Measurements from ENCODE around the gene FKBP8. TPM values are rescaled to one million over a fixed set of nuclear protein-coding genes. Genes with fewer than 3 reads are reported as not detected.

The FKBP8 gene
- total and polyA plus RNA-seq, 2 of the 4 experiments (the other 2 are of a cell fraction): 153 to 289 TPM

GRCh38 chr19:18496980-18497256 is 46.5 kb downstream of the FKBP8 start:
- Histone ChIP-seq H3K9ac (ENCODE audit: low read depth, low read length) (no peak overlapping the region), H2AK9ac (replicated peaks; ENCODE audit: low read depth, low read length, poor library complexity) (no peak overlapping the region), H3K4ac (ENCODE audit: low read depth, low read length) (no peak overlapping the region), H3K79me1 (ENCODE audit: low read depth in 1 of 2, low read length in 2 of 2) (peaks cover 20 to 100% of the 10 kb centered on the region in 2 experiments; a peak in 3 of 4 replicates), H4K91ac (ENCODE audit: insufficient read depth, low read depth, low read length) (no peak overlapping the region), H3K27ac (ENCODE audit: insufficient read depth, low read length) (no peak overlapping the region), H3K56ac (ENCODE audit: extremely low read depth, insufficient read depth, low read length) (no peak overlapping the region), H2AK5ac (ENCODE audit: low read depth, low read length) (no peak overlapping the region), H3K9me1 (ENCODE audit: insufficient read depth, low read length) (peaks cover 70% of the 10 kb centered on the region), H4K8ac (ENCODE audit: low read depth in 2 of 2, low read length in 2 of 2) (no peak overlapping the region), H3K36me3 (ENCODE audit: control insufficient read depth, insufficient read depth, low read length) (no peaks in the 10 kb centered on the region), H3K4me1 (ENCODE audit: control insufficient read depth, insufficient read depth, low read length) (peaks cover 25% of the 10 kb centered on the region), H2BK120ac (ENCODE audit: low read depth, low read length) (no peak overlapping the region), H3K9me3 (ENCODE audit: control insufficient read depth, insufficient read depth, low read length) (no peaks in the 10 kb centered on the region), H2BK5ac (ENCODE audit: low read depth, low read length, poor library complexity, severe bottlenecking) (no peak overlapping the region), H2BK15ac (ENCODE audit: low read depth, low read length) (no peak overlapping the region), H3K23ac (ENCODE audit: low read depth, low read length) (no peak overlapping the region), H2AFZ (replicated peaks; ENCODE audit: low read length, poor library complexity) (no peak overlapping the region), H3K27me3 (ENCODE audit: control insufficient read depth, insufficient read depth, low read length) (no peaks in the 10 kb centered on the region), H3K4me2 (ENCODE audit: low read depth, low read length) (no peak overlapping the region), H4K5ac (ENCODE audit: low read depth, low read length) (no peak overlapping the region), H3K14ac (replicated peaks; ENCODE audit: low read depth, low read length) (0 out of 2 replicates have a peak overlapping the region, but pooled peaks have one; percentile 52), H3K4me3 (ENCODE audit: insufficient read depth, low read depth, low read length) (no peak overlapping the region), H4K20me1 (ENCODE audit: insufficient read depth, low read length) (peaks cover 100% of the 10 kb centered on the region), H2BK20ac (ENCODE audit: low read depth, low read length) (no peak overlapping the region), H3K18ac (ENCODE audit: low read depth, low read length) (no peak overlapping the region)
- in situ Hi-C loops (cut with MboI; ENCODE audit: low sequenced_read_pairs) (no loop called here), dilution Hi-C loops (cut with HindIII; ENCODE audit: low sequenced_read_pairs, unreplicated experiment) (no loop called here), intact Hi-C loops (cut with micrococcal nuclease) (no loop called here)
- no TSS peak for BruUV-seq (replicated peaks)
- TF ChIP-seq MXI1 (IDR thresholded peaks at IDR 0.05; ENCODE audit: borderline replicate concordance, low read depth, low read length): no peak
- TF ChIP-seq BHLHE40 (IDR thresholded peaks at IDR 0.05; ENCODE audit: low read depth, low read length): no peak
- TF ChIP-seq CHD1 (IDR thresholded peaks at IDR 0.05; ENCODE audit: low read depth, low read length): no peak
- no peak for TF ChIP-seq SMC3 (IDR thresholded peaks at IDR 0.05; ENCODE audit: low read depth, low read length)
- TF ChIP-seq MAZ (IDR thresholded peaks at IDR 0.05; ENCODE audit: borderline replicate concordance, low read depth, low read length): no peak
- TF ChIP-seq MAFK (IDR thresholded peaks at IDR 0.05; ENCODE audit: low read depth, low read length): no peak
- TF ChIP-seq CTCF (conservative IDR thresholded peaks at IDR 0.05; ENCODE audit: low read depth, low read length): no peak
- no peak for TF ChIP-seq USF2 (IDR thresholded peaks at IDR 0.05; ENCODE audit: low read depth, low read length)
- TF ChIP-seq CEBPB (IDR thresholded peaks at IDR 0.05; ENCODE audit: low read depth, low read length): no peak
- TF ChIP-seq POLR2A (IDR thresholded peaks at IDR 0.05; ENCODE audit: low read depth, low read length): no peak
- TF ChIP-seq RCOR1 (IDR thresholded peaks at IDR 0.05; ENCODE audit: insufficient replicate concordance, low read length): no peak
- no peak for TF ChIP-seq ELK1 (IDR thresholded peaks at IDR 0.05; ENCODE audit: borderline replicate concordance, low read depth, low read length)
- 83% methylated on average over 1 of the region's 4 CpGs; no CpG with 5 or more reads in 1 of the 2 experiments for WGBS, 2 experiments (ENCODE audit: extremely low coverage in 2 of 2, insufficient read length in 1 of 2)
- ChIA-PET POLR2A (ENCODE audit: unreplicated experiment) (no interaction called here), CTCF (no interaction called here)
- ATAC-seq (ENCODE audit: low read depth) (no peak), DNase-seq (no peak)

All from IMR-90 (cell line).